CD4-positive, alpha-beta T cell treated with Interleukin-15 for 1 hour (primary cell): ENCODE results near the gene PAQR7.

Experiments used
- DNase-seq: peaks from one replicate; pipeline ENCODE4 v3.0.0-alpha.2; 2020

The PAQR7 gene

GRCh38 chr1:25814549-25815087 is 60.9 kb downstream of the PAQR7 start:
- no peak for DNase-seq

DNA sequence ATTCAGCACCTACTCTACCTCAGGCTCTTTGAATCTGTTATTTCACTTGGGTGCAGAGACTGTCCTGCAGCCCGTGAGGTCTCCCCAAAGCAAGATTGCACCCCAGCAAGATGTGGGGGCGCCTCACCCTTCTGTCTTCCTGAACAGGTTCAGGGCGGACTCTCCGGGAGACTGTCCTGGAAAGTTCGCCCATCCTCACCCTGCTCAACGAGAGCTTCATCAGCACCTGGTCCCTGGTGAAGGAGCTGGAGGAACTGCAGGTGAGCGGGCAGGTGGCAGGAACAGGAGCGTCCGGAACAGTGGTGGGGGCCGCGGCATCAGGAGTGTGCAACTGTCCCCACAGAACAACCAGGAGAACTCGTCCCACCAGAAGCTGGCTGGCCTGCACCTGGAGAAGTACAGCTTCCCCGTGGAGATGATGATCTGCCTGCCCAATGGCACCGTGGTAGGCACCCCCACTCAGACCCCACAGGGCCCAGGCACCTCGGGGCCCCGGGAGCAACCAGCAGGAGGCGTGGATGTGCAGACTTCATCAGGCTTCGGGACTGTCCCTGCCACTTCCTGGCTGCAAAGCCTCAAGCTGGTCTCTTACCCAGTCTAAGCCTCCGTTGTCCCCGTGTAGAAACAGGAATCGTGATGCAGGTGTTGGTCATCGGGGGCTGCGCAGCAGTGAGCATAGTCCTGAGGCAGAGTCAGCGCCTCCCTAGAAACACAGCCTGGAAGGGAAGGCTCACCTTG is 61.6 kb downstream of the PAQR7 start:
- DNase-seq: no peak

GRCh38 chr1:25813071-25813733 is 62.3 kb downstream of the PAQR7 start:
- no peak for DNase-seq
